Renal cortical epithelial cell (primary cell): ENCODE results near the gene CMPK1. TPM values are rescaled to one million over a fixed set of nuclear protein-coding genes. Genes with fewer than 3 reads are reported as not detected.

Source experiments
- DNase-seq: peaks from one replicate; pipeline ENCODE4 v3.0.0-alpha.2; 2011; ENCODE audit warnings: low read depth
- total RNA-seq: library from RNA; depleted of rRNA; stranded (reverse); fragments of >200 nt; gene quantifications from 2 replicates; pipeline ENCODE4 v1.2.3, GENCODE V29; 2014

CMPK1 gene
- total RNA-seq, 1 donor from 2014 or later, result 176 TPM

DNA sequence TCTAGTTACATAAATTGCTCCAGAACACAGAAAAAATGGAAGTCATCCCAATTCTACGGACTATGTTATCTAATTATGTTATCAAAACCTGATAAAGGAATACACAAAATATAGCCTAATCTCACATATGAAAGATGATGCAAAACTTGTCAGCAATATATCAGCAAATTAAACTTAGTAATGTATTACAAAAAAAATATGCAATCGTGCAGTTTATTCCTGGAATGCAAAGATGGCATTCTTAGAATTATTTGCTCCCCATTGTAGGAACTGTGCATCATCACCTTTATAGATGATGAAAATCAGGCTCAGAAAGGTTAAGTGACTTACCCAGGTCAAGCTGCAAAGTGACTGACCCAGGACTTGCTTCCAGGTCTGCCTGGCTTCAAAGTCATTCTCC, 90.3 kb downstream of the CMPK1 start:
- no peak for DNase-seq

DNA sequence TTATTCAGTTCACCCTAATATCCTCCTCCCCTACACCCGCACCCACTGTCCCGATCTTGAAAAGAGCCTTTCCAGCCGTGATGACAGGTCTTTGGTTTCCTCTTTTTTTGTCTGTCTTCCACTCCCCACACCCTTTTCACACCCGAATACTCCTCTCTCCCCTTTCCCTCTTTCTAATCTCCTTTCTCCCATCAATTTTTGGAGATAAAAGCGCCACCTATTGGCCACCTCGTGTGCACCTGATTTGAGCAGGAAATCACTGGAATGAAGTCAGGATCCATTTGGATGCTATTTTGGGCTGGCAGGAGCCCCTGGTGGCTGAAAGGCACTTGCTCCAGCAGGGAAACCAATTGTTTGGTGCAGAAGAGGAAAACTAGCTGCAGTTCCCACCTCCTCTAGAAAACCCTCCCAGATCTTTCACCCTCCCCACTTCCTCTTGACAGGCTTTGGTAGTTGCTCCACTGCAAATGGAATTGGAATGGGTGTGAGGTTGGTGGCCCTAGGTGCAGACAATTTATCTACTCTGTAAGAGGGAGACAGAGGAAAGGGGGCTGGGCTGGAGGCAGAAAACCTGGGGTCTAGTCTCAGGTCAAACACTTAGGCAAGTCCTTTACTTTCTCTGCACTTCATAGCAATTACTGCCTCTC, 90.9 kb downstream of the CMPK1 start:
- DNase-seq, result peak; percentile 40

Other genes with a start within 250 kb of the CMPK1 start
- not detected in 2 replicates for gene CYP4A22, start 196.3 kb upstream of the CMPK1 start, total RNA-seq
- gene PDZK1IP1, start 143.8 kb upstream of the CMPK1 start, total RNA-seq, result 288 and 398 TPM in 2 replicates
- 0.35 TPM in 2 replicates for gene TAL1, start 101.6 kb upstream of the CMPK1 start, total RNA-seq
- gene STIL, start 19.6 kb upstream of the CMPK1 start, total RNA-seq, result 4.9 and 10.8 TPM in 2 replicates
- gene FOXE3, start 82.5 kb downstream of the CMPK1 start, total RNA-seq, result not detected in 2 replicates
- 0.15 TPM in 1 of 2 replicates, not detected in the other for gene FOXD2, start 104.3 kb downstream of the CMPK1 start, total RNA-seq